A673 (cell line): Measurements from ENCODE around the gene ARHGAP4.

ENCODE experiments used
- CTCF ChIP-seq: fragments of 300-800, 200-600 bp; sonication (generic); conservative IDR thresholded peaks from 2 replicates; pipeline ENCODE4 v1.5.1; 2017; ENCODE audit warnings: low read depth, mild to moderate bottlenecking, antibody characterized with exemption, low read length, moderate library complexity, mixed read lengths
- EZH2 ChIP-seq: fragments of 200-600 bp; sonication (generic); IDR thresholded peaks from 2 replicates; pipeline ENCODE4 v1.6.1; 2017; ENCODE audit warnings: borderline replicate concordance, low read depth, mild to moderate bottlenecking, mixed read lengths, antibody characterized with exemption, low read length; ENCODE audit not compliant: poor library complexity, severe bottlenecking

GRCh38 chrX:153863251-153863991, 62.6 kb downstream of the ARHGAP4 start:
- TF ChIP-seq CTCF (no peak), EZH2 (no peak)
